Measurements from ENCODE around the gene OR2F2.

DNA sequence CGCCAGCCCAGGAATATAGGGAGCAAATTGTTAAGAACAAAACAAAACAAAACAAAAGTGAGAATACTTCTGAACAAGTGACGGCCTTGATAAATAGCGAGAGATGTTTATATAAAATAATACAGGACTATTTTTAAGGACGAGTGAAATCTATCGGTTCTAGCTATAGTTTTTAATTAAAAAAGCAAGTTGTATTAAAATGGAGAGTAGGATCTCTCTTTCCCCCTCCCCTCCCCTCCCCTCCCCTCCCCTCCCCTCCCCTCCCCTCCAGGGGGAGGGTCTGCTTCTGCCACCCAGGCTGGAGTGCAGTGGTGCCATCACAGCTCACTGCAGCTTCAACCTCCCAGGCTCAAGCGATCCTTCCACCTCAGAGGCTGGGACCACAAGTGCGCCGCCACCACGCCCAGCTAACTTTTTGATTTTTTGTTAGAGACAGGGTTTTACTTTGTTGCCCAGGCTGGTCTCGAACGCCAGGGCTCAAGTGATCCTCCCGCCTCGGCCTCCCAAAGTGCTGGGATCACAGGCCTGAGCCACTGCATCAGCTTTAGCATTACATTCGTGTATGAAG is 32.6 kb upstream of the OR2F2 start:
- TF ChIP-seq SIN3A (IDR thresholded peaks at IDR 0.05; ENCODE audit: borderline replicate concordance, low read depth, low read length) (no peak), RAD21 (IDR thresholded peaks at IDR 0.05; ENCODE audit: low read length) (no peak), TAF1 (IDR thresholded peaks at IDR 0.05; ENCODE audit: borderline replicate concordance, low read depth, low read length) (no peak), SMC3 (IDR thresholded peaks at IDR 0.05; ENCODE audit: low read depth, low read length) (no peak), FOSL2 (IDR thresholded peaks at IDR 0.05; ENCODE audit: borderline replicate concordance, low read depth) (no peak)
- TF ChIP-seq, protein P1, sequence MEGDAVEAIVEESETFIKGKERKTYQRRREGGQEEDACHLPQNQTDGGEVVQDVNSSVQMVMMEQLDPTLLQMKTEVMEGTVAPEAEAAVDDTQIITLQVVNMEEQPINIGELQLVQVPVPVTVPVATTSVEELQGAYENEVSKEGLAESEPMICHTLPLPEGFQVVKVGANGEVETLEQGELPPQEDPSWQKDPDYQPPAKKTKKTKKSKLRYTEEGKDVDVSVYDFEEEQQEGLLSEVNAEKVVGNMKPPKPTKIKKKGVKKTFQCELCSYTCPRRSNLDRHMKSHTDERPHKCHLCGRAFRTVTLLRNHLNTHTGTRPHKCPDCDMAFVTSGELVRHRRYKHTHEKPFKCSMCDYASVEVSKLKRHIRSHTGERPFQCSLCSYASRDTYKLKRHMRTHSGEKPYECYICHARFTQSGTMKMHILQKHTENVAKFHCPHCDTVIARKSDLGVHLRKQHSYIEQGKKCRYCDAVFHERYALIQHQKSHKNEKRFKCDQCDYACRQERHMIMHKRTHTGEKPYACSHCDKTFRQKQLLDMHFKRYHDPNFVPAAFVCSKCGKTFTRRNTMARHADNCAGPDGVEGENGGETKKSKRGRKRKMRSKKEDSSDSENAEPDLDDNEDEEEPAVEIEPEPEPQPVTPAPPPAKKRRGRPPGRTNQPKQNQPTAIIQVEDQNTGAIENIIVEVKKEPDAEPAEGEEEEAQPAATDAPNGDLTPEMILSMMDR (IDR thresholded peaks at IDR 0.05): no peak
- TF ChIP-seq, protein P2, sequence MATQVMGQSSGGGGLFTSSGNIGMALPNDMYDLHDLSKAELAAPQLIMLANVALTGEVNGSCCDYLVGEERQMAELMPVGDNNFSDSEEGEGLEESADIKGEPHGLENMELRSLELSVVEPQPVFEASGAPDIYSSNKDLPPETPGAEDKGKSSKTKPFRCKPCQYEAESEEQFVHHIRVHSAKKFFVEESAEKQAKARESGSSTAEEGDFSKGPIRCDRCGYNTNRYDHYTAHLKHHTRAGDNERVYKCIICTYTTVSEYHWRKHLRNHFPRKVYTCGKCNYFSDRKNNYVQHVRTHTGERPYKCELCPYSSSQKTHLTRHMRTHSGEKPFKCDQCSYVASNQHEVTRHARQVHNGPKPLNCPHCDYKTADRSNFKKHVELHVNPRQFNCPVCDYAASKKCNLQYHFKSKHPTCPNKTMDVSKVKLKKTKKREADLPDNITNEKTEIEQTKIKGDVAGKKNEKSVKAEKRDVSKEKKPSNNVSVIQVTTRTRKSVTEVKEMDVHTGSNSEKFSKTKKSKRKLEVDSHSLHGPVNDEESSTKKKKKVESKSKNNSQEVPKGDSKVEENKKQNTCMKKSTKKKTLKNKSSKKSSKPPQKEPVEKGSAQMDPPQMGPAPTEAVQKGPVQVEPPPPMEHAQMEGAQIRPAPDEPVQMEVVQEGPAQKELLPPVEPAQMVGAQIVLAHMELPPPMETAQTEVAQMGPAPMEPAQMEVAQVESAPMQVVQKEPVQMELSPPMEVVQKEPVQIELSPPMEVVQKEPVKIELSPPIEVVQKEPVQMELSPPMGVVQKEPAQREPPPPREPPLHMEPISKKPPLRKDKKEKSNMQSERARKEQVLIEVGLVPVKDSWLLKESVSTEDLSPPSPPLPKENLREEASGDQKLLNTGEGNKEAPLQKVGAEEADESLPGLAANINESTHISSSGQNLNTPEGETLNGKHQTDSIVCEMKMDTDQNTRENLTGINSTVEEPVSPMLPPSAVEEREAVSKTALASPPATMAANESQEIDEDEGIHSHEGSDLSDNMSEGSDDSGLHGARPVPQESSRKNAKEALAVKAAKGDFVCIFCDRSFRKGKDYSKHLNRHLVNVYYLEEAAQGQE (IDR thresholded peaks at IDR 0.05; ENCODE audit: low read depth, low read length): no peak
- TF ChIP-seq, protein P3, sequence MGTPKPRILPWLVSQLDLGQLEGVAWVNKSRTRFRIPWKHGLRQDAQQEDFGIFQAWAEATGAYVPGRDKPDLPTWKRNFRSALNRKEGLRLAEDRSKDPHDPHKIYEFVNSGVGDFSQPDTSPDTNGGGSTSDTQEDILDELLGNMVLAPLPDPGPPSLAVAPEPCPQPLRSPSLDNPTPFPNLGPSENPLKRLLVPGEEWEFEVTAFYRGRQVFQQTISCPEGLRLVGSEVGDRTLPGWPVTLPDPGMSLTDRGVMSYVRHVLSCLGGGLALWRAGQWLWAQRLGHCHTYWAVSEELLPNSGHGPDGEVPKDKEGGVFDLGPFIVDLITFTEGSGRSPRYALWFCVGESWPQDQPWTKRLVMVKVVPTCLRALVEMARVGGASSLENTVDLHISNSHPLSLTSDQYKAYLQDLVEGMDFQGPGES (IDR thresholded peaks at IDR 0.05; ENCODE audit: low read depth, low read length): 0 out of 2 replicates have a peak, but pooled peaks have one; percentile 21
- TF ChIP-seq, protein P4, sequence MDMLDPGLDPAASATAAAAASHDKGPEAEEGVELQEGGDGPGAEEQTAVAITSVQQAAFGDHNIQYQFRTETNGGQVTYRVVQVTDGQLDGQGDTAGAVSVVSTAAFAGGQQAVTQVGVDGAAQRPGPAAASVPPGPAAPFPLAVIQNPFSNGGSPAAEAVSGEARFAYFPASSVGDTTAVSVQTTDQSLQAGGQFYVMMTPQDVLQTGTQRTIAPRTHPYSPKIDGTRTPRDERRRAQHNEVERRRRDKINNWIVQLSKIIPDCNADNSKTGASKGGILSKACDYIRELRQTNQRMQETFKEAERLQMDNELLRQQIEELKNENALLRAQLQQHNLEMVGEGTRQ (IDR thresholded peaks at IDR 0.05; ENCODE audit: borderline replicate concordance, low read depth, low read length): no peak
- TF ChIP-seq, protein P5, sequence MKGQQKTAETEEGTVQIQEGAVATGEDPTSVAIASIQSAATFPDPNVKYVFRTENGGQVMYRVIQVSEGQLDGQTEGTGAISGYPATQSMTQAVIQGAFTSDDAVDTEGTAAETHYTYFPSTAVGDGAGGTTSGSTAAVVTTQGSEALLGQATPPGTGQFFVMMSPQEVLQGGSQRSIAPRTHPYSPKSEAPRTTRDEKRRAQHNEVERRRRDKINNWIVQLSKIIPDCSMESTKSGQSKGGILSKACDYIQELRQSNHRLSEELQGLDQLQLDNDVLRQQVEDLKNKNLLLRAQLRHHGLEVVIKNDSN (IDR thresholded peaks at IDR 0.05; ENCODE audit: borderline replicate concordance, low read depth): no peak
